ENCODE measurements around the gene SPINT3. TPM values are rescaled to one million over a fixed set of nuclear protein-coding genes. Genes with fewer than 3 reads are reported as not detected.

The SPINT3 gene
- total RNA-seq, 2 donors from 2014 or later, result not detected

- no peaks in the 10 kb centered on the region for H3K36me3 ChIP-seq
- no peak overlapping the region for H3K27ac ChIP-seq
- no peak for DNase-seq
- H3K4me3 ChIP-seq, result no peak overlapping the region
- no peaks in the 10 kb centered on the region for H3K27me3 ChIP-seq
- no peaks in the 10 kb centered on the region for H3K4me1 ChIP-seq
- intact Hi-C loops (cut with DNase I), result no loop called here
- no peak overlapping the region for H3K9ac ChIP-seq (ENCODE audit: low read depth in 2 of 2, low read length in 2 of 2)
- TF ChIP-seq, protein P1, sequence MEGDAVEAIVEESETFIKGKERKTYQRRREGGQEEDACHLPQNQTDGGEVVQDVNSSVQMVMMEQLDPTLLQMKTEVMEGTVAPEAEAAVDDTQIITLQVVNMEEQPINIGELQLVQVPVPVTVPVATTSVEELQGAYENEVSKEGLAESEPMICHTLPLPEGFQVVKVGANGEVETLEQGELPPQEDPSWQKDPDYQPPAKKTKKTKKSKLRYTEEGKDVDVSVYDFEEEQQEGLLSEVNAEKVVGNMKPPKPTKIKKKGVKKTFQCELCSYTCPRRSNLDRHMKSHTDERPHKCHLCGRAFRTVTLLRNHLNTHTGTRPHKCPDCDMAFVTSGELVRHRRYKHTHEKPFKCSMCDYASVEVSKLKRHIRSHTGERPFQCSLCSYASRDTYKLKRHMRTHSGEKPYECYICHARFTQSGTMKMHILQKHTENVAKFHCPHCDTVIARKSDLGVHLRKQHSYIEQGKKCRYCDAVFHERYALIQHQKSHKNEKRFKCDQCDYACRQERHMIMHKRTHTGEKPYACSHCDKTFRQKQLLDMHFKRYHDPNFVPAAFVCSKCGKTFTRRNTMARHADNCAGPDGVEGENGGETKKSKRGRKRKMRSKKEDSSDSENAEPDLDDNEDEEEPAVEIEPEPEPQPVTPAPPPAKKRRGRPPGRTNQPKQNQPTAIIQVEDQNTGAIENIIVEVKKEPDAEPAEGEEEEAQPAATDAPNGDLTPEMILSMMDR (IDR thresholded peaks at IDR 0.05), result no peak
- H3K9me3 ChIP-seq, result no peaks in the 10 kb centered on the region
These were observed 22.9 kb upstream of the SPINT3 start for GRCh38 chr20:45538209-45538799.

DNA sequence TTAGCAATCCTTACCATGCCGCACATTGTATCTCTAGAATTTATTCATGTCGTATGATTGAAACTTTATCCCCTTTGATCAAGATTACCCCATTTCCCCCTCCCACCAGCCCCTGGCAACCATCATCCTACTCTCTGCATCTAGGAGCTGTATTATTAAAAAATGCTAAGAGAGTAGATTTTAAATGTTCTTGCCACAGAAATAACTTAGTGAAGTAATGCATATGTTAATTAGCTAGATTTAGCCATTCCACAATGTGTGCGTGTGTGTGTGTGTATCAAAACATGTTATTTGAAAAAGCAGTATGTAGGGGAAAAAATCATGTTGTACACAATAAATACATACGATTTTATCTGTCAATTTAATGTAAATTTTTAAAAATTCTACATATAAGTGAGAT, 11.9 kb upstream of the SPINT3 start:
- no peaks in the 10 kb centered on the region for H3K4me1 ChIP-seq
- H3K27ac ChIP-seq, result no peak overlapping the region
- H3K27me3 ChIP-seq, result no peaks in the 10 kb centered on the region
- H3K9ac ChIP-seq (ENCODE audit: low read depth in 2 of 2, low read length in 2 of 2), result no peak overlapping the region
- TF ChIP-seq, protein P1 (IDR thresholded peaks at IDR 0.05), result no peak
- H3K9me3 ChIP-seq, result no peaks in the 10 kb centered on the region
- DNase-seq, result no peak
- H3K36me3 ChIP-seq, result no peaks in the 10 kb centered on the region
- no peak overlapping the region for H3K4me3 ChIP-seq
- intact Hi-C loops (cut with DNase I), result no loop called here

GRCh38 chr20:45523821-45524220, 8.4 kb upstream of the SPINT3 start:
- Histone ChIP-seq H3K4me1 (no peaks in the 10 kb centered on the region), H3K9ac (ENCODE audit: low read depth in 2 of 2, low read length in 2 of 2) (no peak overlapping the region), H3K27me3 (no peaks in the 10 kb centered on the region), H3K36me3 (no peaks in the 10 kb centered on the region), H3K4me3 (no peak overlapping the region), H3K27ac (no peak overlapping the region), H3K9me3 (no peaks in the 10 kb centered on the region)
- DNase-seq, result no peak
- intact Hi-C loops (cut with DNase I), result no loop called here
- TF ChIP-seq, protein P1 (IDR thresholded peaks at IDR 0.05), result no peak

DNA sequence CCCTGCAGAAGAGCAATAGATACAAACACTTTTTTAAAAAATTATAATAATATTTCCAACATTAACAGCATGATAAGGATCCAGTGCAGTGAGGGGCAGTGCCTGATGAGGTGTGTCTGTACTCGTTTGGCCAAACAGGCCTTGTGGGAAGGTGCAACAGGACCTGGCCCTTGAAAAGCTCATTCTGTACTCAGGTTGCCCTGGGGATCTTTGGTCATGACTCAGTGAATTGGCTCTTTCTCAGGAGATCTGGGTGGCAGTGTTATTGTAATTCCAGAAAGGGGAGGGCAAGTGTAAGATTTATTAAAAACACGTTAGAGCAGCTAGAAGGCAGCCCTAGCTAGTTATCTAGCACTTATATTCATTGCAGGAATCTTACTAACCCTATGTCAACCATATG, 2.9 kb upstream of the SPINT3 start:
- TF ChIP-seq, protein P1 (IDR thresholded peaks at IDR 0.05), result no peak
- Histone ChIP-seq H3K9ac (ENCODE audit: low read depth in 2 of 2, low read length in 2 of 2) (no peak overlapping the region), H3K27ac (no peak overlapping the region), H3K27me3 (no peaks in the 10 kb centered on the region), H3K4me1 (no peaks in the 10 kb centered on the region), H3K9me3 (no peaks in the 10 kb centered on the region), H3K4me3 (no peak overlapping the region), H3K36me3 (no peaks in the 10 kb centered on the region)
- intact Hi-C loops (cut with DNase I), result no loop called here
- DNase-seq, result no peak

GRCh38 chr20:45510242-45510862, 5.1 kb downstream of the SPINT3 start:
- DNase-seq, result no peak
- TF ChIP-seq, protein P1 (IDR thresholded peaks at IDR 0.05), result no peak
- intact Hi-C loops (cut with DNase I), result no loop called here
- Histone ChIP-seq H3K27ac (no peak overlapping the region), H3K4me1 (no peaks in the 10 kb centered on the region), H3K27me3 (no peaks in the 10 kb centered on the region), H3K9me3 (no peaks in the 10 kb centered on the region), H3K36me3 (no peaks in the 10 kb centered on the region), H3K9ac (ENCODE audit: low read depth in 2 of 2, low read length in 2 of 2) (no peak overlapping the region), H3K4me3 (no peak overlapping the region)

Measured in colonic mucosa (tissue), 4 donors.